Measurements from ENCODE around the gene LMAN1L.

LMAN1L gene

DNA sequence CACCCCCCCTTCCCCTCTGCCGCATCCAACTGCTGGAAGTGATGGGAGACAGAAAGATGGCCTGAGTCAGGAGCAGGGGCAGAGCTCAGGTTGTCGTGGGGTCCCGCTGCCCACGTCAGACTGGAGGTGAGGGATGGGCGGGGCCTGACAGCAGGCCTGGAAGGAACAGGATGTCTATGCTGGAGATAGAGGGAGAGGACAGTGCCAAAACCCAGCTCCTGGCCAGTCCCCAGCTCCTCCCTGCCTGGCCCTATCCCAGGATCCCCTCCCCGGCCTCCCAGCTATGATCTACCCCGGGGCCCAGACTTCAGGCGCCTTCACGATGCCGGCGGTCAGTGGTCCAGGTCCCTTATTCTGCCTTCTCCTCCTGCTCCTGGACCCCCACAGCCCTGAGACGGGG lies at the start of gene LMAN1L:
Gene LMAN1L (plus strand): TSS at position 303 of the 400 bp plus-strand sequence. CDS start 20 bp downstream, at position 323.
- H3K27ac ChIP-seq: no peak within 1 kb of the TSS
- no peak for DNase-seq (ENCODE audit: low read depth, low spot score)

DNA sequence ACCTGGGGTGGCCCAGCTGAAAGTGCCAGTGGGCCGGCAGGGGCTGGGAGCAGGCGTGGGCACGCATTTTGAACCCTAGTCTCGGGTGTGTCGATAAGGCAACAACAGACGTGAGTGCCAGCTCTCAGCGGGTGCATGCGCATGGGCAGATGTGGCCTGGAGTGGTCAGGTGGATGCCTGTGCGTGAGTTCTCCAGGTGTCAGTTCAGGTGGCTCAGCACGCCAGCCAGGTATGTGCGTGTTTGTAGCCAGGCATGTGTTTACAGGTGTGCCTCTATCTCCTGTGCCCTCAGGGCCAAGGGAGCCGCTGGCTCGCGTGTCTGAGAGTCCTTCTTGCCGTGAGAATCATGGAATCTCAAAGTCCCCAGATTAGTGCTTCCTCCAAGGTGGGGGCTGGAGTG lies 49.2 kb upstream of the LMAN1L start:
- DNase-seq (ENCODE audit: low read depth, low spot score): peak; percentile 86
- H3K27ac ChIP-seq: no peak overlapping the region

DNA sequence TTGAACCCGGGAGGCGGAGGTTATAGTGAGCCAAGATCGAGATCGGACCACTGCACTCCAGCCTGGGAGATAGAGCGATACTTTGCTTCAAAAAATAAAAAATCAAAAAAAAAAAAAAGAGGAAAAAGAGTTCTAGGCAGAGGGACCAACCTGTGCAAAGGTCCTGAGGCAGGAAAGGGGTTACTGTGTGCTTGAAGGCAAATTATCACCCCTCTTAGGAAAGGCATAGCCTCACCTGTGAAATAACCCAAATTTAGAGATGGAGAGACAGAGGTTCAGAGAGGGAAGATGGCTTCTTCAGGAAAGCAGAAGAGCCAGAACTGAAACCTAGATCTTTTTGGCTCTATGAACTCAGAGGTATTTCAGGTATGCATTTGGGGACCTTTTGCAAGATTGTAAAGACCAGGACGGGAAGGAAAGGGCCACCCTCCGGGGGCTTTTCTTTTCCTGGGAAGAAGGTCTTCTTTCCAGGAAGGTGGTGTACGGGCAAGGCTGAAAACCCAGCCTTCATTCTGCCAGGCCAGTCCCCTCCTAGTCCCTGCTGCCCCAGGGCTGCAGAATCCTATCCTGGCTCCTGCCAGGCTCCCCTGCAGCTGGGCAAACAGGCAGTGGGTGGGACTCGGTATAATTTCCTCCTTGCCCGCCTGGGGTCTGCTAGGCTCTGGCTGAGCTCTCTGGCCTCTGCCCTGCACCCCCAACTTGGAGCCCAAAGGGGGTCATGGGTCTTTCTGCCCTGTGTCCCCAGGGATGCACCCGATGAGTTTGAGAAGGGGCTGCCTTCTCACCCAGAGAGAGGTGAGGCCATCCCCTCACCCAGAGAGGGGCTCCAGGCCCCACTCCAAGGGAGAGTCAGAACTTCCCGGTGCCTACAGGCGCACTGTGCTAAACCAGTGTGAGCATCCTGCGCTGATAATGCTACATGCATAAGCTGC lies 45.2 kb upstream of the LMAN1L start:
- no peak overlapping the region for H3K27ac ChIP-seq
- no peak for DNase-seq (ENCODE audit: low read depth, low spot score)

DNA sequence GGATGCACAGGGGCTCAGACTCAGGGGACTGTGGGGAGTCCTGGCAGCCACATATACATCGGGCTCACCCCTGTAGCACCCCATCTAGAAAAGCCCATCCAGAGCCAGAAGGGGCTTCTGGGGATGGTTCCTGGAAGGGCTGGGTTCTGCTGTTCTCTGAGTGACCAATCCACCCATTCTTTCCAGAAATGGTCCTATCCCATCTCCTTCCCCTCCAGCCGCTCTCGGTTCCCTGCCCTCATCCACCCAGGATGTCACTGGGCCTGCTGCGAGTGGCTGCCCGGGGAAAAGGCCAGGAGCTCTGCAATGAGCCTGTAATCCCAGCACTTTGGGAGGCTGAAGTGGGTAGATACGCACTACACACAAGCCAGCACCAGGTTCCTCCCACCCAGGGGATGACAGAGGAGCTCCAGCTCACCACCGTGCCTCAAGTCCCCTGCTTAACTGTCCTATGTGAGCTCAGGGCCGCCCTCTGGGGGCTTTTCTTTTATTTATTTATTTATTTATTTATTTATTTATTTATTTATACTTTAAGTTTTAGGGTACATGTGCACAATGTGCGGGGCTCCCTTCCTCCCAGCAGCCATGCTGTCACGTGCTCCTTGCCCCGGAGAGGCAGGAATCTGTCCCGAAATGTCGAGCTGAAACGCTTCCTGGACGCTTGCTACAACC lies 44.4 kb upstream of the LMAN1L start:
- H3K27ac ChIP-seq: no peak overlapping the region
- DNase-seq (ENCODE audit: low read depth, low spot score): no peak

DNA sequence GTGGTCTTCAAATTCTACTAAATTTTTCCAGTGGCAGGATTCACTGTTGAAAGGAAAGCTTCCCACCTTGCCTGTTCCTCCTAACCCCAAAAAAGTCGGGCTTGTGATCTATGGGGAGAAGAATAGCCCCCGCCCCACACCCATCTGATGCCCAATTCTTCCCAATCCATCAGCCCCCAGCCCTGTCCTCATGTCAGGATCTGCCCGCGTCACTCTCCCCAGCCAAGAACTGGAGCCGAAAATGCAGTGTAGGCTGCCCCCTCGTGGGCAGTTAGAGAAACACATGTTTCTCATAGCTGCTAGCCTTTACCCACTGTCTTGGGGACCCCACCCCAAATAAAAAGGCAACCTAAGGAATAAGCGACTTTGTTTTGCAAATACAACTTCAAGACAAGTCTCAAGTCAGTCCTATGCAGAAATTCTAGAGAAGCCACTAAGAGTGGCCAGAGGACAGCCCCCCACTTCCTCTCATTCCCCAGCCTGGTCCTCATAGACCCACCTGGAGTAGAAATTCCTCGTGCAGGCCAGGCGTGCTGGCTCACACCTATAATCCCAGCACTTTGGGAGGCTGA lies 43.8 kb upstream of the LMAN1L start:
- no peak for DNase-seq (ENCODE audit: low read depth, low spot score)

DNA sequence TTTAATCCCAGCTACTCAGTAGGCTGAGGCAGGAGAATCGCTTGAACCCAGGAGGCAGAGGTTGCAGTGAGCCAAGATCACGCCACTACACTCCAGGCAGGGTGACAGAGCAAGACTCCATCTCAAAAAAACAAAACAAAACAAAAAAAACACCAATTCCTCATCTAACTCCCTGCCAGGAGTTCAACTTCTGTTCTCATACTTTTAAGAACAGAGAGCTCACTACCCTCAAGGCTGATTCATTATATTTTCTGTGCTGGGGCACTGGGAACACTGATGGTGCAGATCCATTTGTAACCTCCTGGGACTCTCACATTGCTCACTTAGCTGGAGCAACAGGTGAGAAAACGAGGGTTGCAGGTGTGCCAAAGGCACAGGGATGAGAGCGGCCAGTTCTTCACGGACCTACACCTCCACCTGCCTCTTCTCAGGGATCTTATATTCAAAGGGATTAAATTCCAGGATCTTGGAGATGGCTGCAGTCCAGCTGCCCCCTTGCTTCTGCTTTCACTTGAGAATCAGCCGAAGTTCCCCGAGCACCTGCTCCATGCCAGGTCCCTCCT lies 43.1 kb upstream of the LMAN1L start:
- H3K27ac ChIP-seq: no peak overlapping the region
- no peak for DNase-seq (ENCODE audit: low read depth, low spot score)

More for the DNA sequence above, 43.8 kb upstream of the LMAN1L start:
- no peak overlapping the region for H3K27ac ChIP-seq

DNA sequence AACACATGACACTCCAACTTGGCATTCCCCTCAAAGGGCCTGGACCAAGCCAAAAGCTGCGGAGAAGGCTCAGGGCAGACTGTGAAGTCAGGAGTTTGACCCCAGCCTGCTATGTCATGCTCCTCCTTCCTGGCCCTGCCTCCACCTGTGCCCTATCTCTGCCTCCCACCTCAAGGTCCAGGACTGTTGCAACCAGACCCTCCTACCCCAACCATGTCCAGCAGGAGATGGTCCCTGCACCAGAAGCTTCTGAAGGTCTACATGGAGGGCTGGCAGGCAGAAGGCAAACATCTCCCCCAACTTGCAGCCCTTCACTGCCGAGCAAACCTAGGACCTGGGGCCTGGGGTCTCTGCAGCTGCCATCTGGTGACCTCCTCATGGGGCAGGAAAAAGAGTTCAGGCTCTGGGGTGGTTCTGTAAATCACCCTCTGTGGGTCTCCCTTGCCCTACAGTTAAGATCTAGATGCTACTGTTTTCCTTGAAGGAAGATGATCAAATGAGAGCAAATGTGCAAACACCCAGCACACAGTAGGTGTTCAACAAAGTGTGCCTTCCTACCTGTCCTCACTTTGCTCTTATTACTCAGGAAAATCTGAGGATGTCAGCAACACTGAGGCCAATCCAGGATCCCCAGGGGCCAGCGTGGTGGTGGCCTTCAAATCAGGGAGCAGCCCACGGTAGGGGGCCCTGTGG lies 42.3 kb upstream of the LMAN1L start:
- no peak for DNase-seq (ENCODE audit: low read depth, low spot score)
- H3K27ac ChIP-seq: no peak overlapping the region

DNA sequence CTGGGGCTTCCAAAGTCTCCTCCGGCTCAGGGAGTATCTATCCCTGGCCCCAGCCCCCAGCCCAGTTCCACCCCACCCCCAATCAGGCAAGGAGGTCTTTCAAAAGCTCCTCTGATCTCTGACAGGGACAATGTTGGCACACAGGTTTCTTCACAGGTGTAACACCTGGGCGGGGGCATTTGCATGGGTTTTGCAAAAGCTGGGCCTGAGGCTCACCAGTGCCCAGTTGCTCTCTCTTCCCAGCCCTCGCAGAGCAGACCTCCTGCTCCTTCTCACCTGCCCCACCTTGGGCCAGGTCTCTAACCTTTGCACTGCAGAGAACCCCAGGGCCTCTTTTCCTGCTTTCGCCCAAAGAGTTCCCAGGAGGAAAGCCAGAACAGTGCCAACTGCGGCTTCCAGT lies 39.3 kb upstream of the LMAN1L start:
- no peak for DNase-seq (ENCODE audit: low read depth, low spot score)
- peak overlapping the region; percentile 1 for H3K27ac ChIP-seq

DNA sequence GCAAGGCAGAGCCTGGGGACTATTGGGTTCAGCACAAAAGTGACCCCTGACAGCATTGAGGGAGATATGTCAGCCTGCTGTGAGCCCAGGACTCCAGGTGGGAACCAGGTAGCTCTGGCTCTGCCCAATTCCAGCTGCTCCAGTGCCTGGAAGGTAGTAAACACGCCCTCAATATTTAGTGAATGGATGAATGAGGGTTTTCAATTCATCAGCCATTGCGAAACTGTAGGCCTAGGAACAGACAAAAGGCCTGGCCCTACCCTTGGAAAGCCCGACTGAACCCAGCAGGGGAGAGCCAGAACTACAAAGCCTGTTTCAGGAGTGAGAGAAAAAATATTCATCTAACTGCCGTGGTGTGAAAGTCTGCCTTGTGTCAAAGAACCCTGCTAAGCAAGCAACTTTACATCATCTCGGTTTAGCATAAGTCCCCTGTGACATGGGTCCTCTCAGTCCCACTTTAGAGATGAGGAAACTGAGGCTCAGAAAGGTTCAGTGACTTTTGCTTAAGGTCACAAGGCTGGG lies 38.8 kb upstream of the LMAN1L start:
- peak overlapping the region; percentile 1 for H3K27ac ChIP-seq
- peak; percentile 10 for DNase-seq (ENCODE audit: low read depth, low spot score)

DNA sequence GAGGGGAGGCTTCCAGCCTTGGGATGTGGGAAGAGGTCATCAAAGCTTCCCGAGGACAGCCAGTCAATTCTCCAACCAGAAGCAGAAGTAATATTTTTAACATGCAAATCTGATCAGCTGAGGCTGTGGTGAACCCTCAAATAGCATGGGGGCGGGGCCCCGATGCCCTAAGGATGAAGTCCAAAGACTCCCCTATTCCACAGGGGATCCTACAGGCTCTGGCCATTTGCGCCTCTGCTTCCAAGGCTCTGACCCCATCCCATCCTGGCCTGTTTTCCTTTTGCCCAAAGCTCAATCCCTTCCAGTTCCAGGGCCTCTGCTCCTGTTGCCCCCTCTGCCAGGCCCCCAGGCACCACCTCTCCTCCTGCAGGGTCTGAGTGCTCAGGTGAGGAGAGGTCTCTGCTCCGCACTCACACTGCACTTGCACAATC lies 37.5 kb upstream of the LMAN1L start:
- no peak overlapping the region for H3K27ac ChIP-seq
- no peak for DNase-seq (ENCODE audit: low read depth, low spot score)

DNA sequence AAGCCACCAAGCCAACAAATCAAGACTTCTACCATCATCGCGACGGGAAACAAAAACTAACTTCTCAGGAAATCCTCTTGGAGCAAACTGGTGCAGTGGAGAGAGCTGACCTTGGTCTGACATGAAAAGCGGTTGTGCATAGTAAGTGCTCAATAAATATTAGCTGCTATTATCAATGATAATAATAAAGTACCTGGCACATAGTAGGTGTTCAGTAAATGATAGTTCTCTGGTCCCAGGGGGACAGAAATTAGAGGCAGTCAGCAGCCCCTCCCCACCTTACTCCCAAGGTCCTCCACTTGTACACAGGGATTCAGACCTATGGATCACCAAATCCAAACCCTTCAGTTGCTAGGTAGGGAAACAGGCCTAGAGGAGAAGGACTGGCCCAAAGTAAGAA lies 36.7 kb upstream of the LMAN1L start:
- DNase-seq (ENCODE audit: low read depth, low spot score): no peak
- H3K27ac ChIP-seq: no peak overlapping the region

DNA sequence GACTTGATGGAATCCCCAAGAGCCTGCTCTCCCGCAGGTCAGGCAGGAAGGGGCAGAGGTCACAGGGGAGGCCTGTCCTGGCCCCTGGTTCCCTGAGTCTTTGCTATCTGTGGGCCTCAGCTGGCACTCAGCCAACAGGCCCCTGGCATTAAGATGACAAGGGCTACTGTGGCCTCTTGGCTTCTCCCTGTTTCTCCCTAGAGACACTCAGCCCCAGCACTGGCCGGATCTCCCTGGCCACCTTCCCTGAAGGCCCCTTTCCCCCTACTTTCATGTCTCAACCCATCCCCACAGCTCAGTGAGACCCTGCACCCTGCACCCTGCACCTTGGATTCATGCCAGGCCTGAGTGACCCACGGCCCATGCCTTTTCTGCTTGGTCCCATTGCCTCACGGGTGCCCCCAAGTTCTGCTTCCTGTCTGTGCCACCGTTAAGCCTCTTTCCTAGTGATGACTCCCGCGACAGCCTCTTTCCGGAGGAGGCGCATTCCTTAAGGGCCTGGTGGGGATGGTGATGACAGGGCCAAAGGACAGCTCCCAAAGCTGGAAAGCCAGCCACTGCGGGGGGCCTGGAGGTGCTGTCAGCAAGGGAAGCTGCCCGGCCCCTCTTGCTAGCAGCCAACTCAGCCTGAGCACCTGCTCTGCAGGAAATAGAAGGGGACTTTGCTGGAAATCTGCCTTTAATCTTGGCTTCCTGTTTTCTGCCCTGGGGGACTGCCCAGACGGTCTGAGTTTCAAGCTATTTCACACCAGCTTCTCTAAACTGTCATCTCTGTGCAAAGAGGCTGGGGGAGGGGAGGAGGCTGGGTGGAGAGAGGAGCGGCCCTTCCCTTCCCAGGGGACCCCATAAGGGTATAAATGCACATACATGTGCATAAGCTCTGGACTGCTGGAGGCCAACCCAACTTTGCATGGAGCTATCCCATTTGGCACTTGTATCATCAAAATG lies 35.5 kb upstream of the LMAN1L start:
- no peak for DNase-seq (ENCODE audit: low read depth, low spot score)
- no peak overlapping the region for H3K27ac ChIP-seq

DNA sequence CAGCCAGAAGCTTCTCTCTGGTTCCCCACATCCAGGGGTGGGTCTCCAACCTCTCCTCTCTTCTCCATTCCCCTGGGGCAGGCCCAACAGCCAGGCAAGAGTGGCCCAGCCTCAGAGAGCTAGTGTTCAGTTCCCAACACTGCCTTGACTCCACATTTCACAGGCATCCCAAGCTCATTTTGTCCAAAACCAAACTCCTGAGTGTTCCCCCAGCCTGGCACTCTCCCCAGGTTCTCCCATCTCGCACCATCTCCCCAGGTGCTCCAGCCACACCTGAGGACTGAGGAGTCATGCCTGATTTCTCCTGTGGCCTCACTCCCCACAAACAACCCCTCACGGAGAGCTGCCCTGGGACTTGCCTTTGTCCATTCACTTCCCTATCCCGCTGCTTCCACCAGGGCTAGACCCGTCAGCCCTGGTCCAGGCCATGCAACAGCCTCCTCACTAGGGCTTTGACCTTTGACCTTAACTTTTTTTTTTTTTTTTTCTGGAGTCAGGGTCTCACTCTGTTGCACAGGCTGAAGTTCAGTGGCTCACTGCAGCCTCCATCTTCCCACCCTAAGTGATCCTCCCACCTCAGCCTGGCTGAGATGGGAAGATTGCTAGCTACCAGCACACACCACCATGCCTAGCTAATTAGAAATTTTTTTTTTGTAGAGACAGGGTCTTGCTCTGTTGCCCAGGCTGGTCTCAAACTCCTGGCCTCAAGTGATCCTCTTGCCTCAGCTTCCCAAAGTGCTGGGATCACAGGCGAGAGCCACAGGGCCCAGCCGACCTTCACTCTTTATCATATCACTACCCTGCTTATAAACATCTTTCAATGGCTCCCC lies 34.7 kb upstream of the LMAN1L start:
- H3K27ac ChIP-seq: no peak overlapping the region
- DNase-seq (ENCODE audit: low read depth, low spot score): no peak

DNA sequence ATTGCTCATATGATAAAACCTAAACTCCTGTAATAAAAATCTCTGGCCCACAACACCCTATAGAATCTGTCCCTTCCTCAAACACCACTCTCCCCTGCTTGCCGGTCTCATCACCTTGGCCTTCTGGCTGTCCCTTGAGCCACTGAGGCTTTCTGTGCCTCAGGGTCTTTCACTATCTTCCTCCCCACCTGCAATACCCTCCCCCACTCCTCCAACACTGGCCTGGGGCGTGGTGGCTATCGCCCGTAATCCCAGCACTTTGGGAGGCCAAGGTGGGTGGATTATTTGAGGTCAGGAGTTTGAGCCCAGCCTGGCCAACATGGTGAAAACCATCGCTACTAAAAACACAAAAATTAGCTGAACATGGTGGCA lies 34.0 kb upstream of the LMAN1L start:
- DNase-seq (ENCODE audit: low read depth, low spot score): no peak

DNA sequence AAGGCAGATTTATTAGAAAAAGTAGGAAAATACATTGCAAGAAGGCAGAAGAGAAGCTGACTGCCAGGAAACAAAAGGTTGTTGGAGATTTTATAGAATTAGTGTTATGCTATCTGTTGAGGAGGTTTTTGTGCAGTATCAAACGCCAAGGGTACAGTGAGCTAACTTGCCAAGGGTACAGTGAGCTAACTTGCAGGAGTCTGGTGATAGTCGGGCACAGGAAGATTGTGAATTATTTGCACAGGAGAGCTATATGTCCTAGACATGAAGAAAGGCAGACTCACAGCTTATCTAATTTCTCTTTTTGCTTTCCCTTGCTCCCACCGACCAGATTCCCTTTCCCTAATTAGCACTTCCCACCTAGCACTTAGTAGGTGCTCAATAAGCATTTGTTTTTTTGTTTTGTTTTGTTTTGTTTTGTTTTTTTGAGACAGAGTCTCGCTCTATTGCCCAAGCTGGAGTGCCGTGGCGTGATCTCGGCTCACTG lies 33.4 kb upstream of the LMAN1L start:
- DNase-seq (ENCODE audit: low read depth, low spot score): no peak
- H3K27ac ChIP-seq: no peak overlapping the region

More for the DNA sequence above, 34.0 kb upstream of the LMAN1L start:
- H3K27ac ChIP-seq: no peak overlapping the region

DNA sequence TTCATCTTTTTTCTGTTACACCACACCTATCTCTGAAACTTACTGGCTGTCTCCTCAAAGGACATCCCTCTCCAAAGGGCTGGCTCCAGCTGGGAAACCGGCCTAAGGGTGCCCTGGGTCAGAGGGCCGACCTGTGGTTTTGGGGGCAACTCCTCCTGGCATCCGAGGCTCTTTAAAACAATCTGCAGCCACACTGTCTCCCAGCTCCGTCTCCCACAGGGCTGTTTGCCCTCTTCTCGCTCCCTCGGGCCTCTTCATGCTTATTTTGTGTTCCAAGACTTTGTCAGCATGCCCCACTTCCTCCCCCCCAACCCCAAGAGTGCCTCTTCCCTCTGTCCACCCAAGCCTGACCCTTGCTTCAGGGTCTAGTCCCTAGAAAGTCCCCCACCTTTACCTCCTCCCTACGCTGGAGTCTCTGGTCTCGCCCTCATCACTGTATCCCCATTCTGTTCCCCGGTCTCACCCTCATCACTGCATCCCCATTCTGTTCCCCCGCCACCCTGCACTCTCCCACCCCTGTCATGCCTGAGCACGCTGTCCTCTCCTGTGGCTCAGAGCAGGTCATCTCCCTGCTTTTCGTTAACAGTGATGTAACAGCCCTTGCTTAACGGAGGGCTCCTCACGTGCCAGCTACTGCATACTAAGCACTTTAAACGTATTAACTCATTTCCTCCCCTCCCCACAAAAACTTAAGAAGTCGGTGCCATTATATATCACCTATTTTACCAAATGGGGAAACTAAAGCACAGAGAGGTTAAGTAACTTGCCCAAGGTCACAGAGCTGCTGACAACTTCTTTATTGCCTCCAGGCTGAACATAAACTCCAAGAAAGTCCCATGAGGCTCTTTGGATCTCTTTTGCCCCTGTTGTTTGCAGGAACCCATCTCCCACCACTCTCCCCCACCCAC lies 31.9 kb upstream of the LMAN1L start:
- no peak for DNase-seq (ENCODE audit: low read depth, low spot score)
- H3K27ac ChIP-seq: no peak overlapping the region
